NCI-H1930 (cell line): ENCODE data around the gene RNF43.

Experiments used
- DNase-seq, 2 experiments: peaks; one replicate each; lab custom pipeline; 2025; lab: John Stamatoyannopoulos, UW

The RNF43 gene

DNA sequence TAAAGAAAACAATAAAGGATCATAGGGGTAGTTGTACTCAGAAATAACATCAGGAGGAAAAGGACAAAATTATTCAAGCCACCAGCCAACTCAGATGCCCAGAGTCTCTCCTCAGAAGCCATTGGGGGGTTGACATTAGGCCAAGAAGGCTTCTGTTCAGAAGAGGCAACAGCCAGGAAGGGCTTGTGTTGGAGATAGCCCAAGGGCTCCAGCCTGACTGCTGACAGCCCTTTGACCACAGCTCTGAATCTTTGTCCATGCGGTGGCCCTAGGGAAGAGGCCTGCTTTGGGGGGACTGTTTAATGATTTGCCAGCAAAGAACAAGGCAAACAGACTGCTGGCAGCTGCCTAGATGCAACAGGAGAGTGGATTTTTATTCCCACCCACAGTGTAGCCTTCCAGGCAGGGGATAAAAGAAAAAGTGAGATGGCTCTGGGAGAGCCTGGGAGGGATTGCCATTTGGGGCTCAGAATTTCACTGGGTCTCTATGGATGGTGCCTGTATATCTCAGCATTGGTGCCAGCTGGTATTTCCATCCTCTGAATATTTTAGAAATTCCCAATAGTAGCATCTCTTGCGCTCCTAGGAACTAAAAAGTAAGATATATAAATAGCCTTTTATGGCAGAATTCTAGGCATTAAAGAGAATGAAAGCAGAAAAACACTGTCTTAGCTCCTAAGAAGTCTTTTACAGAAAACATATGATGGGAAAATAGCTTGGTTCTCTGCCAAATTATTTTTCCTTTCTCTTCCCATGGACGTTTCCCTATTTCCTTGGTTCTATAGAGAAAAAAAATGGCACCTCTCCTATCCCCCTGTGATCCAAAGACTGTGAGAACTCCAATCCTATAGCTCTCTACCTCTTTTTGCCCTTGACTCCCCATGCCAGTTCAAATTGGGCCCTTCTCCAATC is 36.0 kb downstream of the RNF43 start:
- no peak for DNase-seq

DNA sequence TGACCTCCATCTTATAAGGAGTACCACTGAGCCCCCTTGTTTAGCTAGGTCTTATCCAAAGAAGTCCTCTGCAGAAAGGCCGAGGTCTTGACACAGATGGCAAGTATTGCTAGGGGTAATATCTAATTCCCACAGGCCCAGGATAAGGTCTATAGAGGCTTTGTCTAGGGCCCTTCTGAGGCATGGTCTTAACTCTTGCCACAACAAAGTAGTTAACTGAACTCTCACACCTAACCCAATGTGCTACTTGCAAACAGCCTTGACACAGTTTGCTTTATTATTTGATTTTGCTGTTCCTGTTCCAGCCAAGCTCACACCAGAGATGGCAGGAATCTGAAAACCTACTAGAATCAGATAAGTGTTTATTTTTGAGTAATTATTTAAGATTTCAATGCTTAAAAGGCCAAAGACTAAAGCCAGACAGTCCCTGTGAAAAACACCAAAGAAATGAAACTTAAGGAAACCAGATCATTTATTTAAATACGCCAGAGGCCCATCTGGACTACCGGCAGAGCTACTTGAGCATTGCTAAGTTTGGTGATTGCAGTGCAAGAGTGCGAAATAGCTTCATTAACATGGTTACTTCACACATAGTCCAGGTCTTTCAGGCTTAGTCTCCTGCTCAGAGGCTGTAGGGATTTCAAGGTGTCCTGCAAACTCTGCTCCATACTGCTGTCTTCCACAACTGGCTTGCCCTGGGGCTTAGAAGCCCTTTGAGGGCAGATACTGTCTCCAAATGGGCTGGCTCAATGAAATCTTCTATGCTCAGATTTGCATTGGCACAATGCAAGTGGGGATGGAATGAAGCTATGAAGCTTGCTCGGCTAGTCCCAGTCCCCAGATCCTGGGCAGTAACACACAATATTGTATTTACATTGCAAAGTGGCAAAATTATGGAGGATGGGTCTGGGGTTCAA is 36.9 kb downstream of the RNF43 start:
- DNase-seq: no peak

DNA sequence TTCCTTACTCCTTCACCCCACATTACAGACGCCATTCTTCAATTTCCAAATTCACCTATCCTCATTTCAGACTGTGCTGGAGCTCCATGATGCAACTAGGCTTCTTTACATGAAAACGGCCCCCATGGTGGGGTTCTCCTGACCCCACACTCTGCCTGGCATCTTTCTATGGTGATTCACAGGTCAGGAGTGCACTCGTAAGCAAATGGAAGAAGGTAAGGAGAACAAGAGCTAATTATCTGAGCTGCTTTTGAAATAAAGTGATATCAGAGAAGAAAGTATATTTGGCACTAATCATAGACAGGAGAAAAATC is 37.9 kb downstream of the RNF43 start:
- no peak for DNase-seq

DNA sequence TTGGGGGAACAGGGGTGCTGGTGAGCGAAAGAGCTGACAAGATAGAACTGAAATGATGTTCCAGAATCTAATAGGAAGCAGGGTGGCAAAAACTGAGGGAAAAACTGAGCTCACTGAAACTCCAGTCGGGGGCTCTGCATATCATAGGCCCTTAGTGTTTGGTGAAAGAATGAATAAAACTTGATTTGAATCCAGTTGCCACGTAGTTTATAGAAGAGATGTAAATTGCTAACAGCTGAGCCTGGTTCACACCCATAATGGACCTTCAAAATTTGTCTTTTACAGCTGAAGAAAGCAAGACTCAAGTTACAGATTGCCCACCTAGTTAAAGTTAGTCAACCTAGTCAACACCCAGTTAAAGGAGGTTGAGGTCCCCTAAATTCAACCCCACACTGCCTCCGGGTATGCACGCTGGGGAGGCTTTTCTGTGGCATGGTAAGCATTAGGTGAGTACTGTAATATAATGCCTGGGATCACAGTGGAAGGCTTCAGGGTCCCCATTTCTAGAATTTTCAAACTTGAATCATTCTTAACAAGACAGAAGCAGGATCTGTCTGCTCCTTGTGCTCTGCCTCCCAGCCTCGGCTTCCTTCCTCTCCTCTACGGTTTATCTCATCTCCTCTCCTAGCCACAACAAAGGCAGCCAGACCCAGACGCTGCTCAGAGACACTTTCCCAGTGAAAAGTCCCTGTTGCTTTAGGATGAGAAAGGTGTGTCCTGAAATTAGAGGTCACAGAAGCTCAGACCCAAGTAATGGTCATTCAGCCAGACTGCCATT is 38.4 kb downstream of the RNF43 start:
- DNase-seq: no peak

DNA sequence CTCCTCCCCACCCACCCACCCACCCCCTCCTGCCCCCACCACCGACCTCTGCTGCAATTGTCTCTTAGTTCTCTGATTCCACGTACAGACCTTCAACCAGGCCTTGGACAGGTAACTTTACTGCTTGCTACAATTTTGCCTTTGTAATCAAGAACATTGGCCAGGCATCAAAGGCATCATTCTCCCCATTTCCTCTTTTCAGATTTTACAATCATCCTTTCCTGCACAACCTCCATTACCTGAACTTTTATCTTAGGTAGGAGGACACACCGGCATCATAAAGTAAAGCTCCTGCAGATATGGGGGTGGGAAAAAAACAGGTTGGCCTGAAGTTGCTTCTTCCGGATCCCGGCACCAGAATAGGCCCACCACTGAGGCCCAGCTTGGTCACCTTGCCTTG is 39.7 kb downstream of the RNF43 start:
- no peak for DNase-seq

DNA sequence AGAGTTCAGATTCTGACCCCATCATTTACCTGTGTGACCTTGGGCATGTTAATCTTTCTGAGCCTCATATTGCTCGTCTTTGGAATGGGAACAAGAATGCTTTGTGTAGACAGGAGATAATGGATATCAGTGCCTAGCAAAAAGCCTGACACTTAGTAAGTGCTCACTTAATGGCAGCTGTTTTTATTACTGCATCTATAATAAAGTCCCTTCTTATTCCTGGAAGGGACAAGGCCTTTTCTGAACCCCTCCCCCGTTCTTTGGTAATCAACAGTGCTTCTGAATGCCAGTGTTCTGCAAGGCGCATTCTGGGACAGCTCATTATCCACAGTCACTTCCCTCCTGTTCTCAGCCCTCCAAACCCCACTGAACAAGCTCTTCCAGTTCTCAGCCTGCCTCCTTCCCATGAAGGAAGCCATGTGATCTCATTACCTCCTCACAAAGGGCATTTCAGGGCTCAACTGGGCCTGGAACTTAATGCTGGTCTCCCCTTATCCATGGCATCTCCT is 40.2 kb downstream of the RNF43 start:
- DNase-seq: no peak

DNA sequence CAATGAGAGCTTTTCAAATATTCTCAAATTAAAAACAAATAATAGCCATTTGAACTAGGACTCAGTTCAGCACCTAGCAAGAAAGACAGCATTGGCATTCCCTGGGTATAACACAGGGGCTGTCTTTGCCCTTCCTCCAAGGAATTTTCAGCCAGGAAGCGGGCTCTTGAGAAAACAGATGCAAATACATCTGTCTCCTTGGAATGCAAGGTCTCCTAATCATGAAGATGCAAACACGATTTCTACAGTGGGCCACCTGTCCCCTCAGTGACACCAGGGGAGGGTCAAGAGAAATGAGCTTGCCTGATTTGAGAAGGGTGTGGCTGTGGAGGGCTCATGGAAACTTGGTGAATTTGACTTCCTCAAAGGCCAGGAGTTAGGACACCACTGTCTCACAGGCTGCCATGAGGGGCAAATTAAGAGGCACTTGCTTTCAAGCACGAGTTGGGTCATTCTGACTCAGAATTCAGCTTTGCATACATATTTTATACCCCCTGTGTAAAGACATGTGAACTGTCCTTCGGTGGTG is 40.8 kb downstream of the RNF43 start:
- DNase-seq: no peak

DNA sequence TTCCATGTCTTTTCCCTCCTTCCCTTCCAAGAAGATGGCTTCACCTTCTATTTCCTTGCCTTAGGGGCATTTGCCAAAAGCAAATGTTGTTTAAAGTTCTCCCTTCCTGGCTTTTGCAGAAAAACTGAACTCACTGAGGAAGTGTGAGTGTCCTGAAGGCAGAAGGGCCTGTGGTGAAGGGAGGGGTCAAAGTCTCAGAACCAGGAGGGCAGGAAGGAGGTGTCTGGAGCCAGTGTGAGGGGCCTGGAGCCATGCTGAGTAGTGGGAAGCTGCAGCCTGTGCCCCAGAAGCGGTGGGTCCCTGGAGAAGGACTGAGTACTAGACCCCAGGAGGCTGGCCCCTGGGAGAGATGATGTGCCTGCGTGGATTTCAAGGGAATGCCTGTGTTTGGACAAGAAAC is 41.5 kb downstream of the RNF43 start:
- no peak for DNase-seq

DNA sequence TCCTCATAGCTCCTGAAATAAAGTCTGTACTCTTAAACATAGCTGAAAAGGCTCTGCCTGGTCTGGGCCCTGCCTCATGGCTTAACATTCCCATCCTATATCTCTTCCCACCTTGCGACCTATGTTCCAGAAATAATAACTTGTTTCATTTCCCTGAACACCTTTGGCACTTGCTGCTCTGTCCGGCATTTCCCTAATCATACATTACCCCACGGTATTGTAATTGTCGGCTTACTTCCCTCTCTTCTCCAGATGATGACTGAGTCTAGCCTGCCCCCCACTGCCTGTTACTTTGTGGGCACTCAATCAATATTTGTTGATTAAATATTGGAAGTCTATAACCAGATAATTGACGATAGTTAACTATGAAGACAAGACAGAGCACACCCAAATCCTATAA is 42.1 kb downstream of the RNF43 start:
- no peak for DNase-seq

DNA sequence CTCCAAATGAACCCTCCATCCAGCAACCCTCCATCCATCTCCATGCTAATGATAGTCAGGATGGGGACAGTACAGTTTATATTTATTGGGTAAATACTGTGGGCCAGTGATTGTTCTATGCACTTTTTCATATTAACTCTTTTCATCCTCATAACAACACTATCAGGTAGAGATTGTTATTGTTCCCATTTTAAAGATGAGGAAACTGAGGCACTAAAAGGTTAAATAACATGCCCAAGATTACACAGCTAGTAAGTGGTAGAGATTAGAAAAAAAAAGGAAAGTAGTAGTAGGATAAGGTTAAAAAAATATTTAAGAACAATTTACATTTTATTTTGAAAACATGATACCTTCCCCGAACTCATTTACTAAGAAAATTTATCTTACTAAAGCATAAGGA is 43.4 kb downstream of the RNF43 start:
- no peak for DNase-seq

DNA sequence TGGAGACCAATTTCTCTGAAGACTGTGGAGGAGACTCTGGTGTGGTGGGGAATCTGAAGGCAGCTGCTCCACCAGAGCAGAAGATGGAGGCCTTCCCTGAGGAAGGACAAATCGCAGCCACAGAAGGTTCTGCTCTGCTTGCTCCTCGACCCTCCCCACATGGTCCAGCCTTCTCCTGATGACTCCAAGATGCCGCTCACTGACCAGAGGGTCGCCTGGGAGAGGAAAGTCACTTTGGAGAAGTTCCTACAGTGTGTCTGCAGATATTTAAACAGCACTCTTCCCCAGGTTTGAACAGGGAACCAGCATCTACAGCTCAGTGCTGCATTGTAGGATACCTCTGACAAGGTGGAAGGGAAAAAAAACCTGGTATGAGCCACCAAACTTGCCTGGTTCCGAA is 44.3 kb downstream of the RNF43 start:
- no peak for DNase-seq

DNA sequence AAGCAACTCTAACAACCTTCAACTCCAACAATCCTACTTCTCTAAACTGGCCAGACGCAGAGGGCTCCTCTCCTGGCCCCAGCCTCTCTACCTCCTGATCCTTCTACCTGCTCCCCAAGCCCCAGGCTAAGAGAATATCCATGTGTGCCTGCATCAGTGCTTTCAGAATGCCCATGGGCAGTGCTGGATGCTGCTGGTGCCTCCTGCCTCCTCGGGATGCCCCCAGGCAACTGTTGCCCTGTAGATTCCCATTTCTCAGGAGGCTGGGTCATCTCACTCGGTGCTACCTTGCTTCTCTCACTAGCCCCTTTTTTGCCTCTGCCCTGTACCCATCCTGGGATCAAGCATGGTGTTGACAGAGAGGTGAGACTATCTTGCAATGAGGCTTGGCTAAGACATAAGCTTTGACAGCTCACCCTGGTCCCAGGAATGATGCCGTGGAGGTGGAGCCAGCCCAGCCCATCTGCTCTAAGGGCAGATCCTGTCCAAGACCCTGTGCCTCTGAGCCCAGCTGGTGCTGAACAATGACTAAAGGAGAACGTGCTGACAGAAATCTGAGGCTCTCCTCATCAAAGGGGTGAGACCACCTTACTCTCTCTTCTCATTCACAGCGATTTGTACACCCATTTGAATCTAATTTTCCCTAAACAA is 45.9 kb downstream of the RNF43 start:
- DNase-seq: no peak

DNA sequence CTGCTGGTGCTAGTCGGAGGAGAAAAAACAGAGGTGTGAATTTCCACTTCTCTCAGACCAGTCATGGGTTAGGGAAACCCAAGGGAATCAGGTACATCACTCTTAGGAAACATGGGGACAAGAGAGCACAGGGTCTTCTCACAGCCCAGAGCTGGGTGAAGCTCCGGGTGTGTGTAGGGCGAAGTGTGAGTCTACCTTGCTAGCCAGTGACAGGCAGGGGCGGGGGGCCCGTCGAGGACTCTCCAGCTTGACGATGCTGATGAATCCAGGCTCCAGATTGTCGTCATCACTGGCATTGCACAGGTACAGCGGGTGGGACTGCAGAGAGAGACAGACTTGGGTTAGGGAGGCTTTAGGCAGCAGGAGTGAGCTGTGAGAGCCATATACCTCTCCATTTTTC is 46.6 kb downstream of the RNF43 start:
- no peak for DNase-seq

DNA sequence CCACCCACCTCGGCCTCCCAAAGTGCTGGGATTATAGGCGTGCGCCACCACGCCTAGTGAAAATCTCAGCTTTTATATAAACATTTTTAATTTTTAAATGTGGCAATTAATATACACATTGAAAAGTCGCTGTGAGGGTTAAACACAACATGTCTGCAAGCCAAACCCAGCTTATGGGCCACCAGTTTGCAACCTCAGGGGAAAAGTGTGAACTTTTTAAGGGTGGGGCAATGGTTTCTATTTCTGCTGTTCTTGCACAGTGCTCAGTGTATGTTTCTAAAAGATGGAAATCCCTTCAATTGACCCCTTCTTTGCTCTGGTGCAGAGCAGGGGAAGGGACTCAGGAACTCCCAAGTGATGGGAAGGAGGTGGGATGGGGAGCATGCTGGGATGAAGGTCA is 47.0 kb downstream of the RNF43 start:
- no peak for DNase-seq

DNA sequence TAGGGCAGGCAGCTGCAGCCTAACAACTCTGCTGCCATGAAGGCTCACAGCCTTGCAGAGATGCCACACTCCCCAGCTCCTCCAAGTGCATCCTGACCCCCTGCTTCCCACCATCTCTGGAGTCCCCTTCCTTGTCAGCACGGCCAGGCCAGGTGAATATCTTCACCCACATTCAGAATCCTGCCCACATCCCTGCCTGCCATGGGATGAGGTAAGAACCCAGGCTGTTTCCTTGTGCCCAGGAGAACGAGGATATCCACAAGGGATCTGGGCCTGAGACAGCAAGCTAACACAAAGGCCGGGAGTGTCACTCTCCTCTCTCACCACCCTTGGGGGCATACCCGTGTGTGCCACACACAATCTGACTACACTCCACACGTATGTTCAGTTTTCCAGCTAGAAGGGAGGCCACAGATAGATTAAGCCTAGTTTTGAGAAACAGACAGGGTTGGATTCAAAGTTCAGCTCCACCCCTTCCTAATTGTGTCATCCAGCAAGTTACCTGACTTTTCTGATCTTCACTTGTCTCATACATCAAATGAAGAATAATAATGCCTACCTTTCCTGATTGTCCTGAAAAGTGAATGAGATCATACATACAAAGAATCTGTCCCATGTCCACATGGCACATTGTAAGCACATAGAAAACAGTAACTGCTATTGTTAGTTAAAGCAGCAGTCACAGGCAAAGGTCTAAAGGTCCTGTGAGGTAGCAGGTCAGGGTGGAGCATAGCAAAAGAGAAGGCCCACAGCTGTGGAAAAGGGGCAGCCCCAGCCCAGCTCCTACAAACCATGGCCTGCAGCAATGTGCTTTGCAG is 47.9 kb downstream of the RNF43 start:
- DNase-seq: no peak

DNA sequence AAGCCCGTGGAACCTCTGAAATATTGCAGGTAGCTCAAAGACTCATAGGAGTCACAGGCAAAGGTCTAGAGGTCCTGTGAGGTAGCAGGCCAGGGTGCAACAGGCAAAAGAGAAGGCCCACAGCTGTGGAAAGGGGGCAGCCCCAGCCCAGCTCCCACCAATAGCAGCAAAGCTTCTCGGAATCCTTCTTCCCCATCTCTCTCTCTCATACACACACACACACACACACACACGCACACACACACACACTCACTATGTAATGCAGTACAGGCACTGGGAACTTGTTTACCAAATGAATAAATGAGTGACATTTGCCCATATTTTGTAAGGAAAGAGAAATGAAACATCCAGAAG is 48.5 kb downstream of the RNF43 start:
- DNase-seq: no peak
